Keratinocyte (primary cell): ENCODE data around the gene CDK5RAP3. TPM values are rescaled to one million over a fixed set of nuclear protein-coding genes. Genes with fewer than 3 reads are reported as not detected.

Source experiments
- DNase-seq: peaks from one replicate; pipeline ENCODE4 v3.0.0-alpha.2; 2011; ENCODE audit warnings: low read depth, missing footprints, low spot score
- FAIRE-seq: peaks from 2 replicates; lab custom pipeline; 2011; peaks lifted over from hg19 to GRCh38; lab: Jason Lieb, UNC
- H2AFZ ChIP-seq: 2 replicates; pipeline ENCODE4 v1.6.0; 2012; ENCODE audit warnings: low read length, control low read depth, inconsistent platforms; ENCODE audit not compliant: control insufficient read depth
- H3K27ac ChIP-seq: 2 replicates; pipeline ENCODE4 v1.5.1; 2011; ENCODE audit warnings: low read length; ENCODE audit not compliant: control insufficient read depth, insufficient read depth
- H3K27me3 ChIP-seq: 3 replicates; pipeline ENCODE4 v1.6.0; 2011; ENCODE audit warnings: low read length; ENCODE audit not compliant: control insufficient read depth, insufficient read depth; ENCODE audit errors: extremely low read depth
- H3K36me3 ChIP-seq, 2 experiments: 2 replicates in 1 of 2; 3 replicates in 1 of 2; pipeline ENCODE4 v1.5.1; 2011; ENCODE audit warnings: low read length in 2 of 2, mild to moderate bottlenecking in 1 of 2; ENCODE audit not compliant: control insufficient read depth in 2 of 2, insufficient read depth in 2 of 2; ENCODE audit errors: extremely low read depth in 1 of 2
- H3K4me1 ChIP-seq: 3 replicates; pipeline ENCODE4 v1.5.1; 2011; ENCODE audit warnings: low read length; ENCODE audit not compliant: control insufficient read depth, insufficient read depth; ENCODE audit errors: extremely low read depth
- H3K4me2 ChIP-seq: 3 replicates; pipeline ENCODE4 v1.6.0; 2011; ENCODE audit warnings: low read depth, low read length; ENCODE audit not compliant: control insufficient read depth, insufficient read depth; ENCODE audit errors: extremely low read depth
- H3K4me3 ChIP-seq, 3 experiments: fragments of 200-600 bp in 1 of 3; sonication (generic) in 1 of 3; 2 replicates in 2 of 3; 3 replicates in 1 of 3; pipeline ENCODE4 v1.5.1; 2011 to 2016; ENCODE audit warnings: low read length in 3 of 3, mild to moderate bottlenecking in 3 of 3, control low read depth in 2 of 3, inconsistent platforms in 1 of 3, low read depth in 1 of 3, mixed read lengths in 1 of 3, mixed run types in 1 of 3, moderate library complexity in 1 of 3; ENCODE audit not compliant: control insufficient read depth in 2 of 3, insufficient read depth in 2 of 3; ENCODE audit errors: extremely low read depth in 1 of 3
- H3K79me2 ChIP-seq: 2 replicates; pipeline ENCODE4 v1.6.0; 2012; ENCODE audit warnings: low read length; ENCODE audit not compliant: control insufficient read depth, insufficient read depth
- H3K9ac ChIP-seq: 3 replicates; pipeline ENCODE4 v1.6.0; 2011; ENCODE audit warnings: low read length; ENCODE audit not compliant: control insufficient read depth, insufficient read depth; ENCODE audit errors: extremely low read depth
- H3K9me1 ChIP-seq: 3 replicates; pipeline ENCODE4 v1.6.0; 2011; ENCODE audit warnings: low read length; ENCODE audit not compliant: control insufficient read depth, insufficient read depth; ENCODE audit errors: extremely low read depth
- H3K9me3 ChIP-seq: 2 replicates; pipeline ENCODE4 v1.5.1; 2012; ENCODE audit warnings: low read depth, low read length; ENCODE audit not compliant: control insufficient read depth
- H4K20me1 ChIP-seq: 3 replicates; pipeline ENCODE4 v1.6.0; 2011; ENCODE audit warnings: low read length; ENCODE audit not compliant: control insufficient read depth, insufficient read depth; ENCODE audit errors: extremely low read depth
- EZH2 ChIP-seq: IDR thresholded peaks from one replicate; pipeline ENCODE4 v1.6.1; 2012; ENCODE audit warnings: inconsistent platforms, mild to moderate bottlenecking, low read length, moderate library complexity
- dilution Hi-C: fragments of 300-500 bp; cut with MboI; formaldehyde crosslinking; loops from one replicate; pipeline ENCODE4 v1.7.0; 2020; ENCODE audit warnings: low sequenced_read_pairs; ENCODE audit not compliant: extremely low pct_ligation_motif_present
- polyA plus RNA-seq, 5 experiments: library from polyadenylated mRNA; depleted of rRNA in 3 of 5; stranded (reverse) in 3 of 5; stranded (forward) in 1 of 5; unstranded in 1 of 5; fragments of >200 nt; gene quantifications; 1 replicate in 1 of 5; 2 replicates in 3 of 5; 3 replicates in 1 of 5; pipeline versions ENCODE4 v1.2.1 to v1.2.3, GENCODE V29; 2011 to 2012; ENCODE audit warnings: missing spikeins in 2 of 5, low read depth in 1 of 5, low replicate concordance in 1 of 5
- TF ChIP-seq, protein P1 (sequence below), 3 experiments: IDR thresholded peaks in 1 of 3; conservative IDR thresholded peaks in 1 of 3; optimal IDR thresholded peaks in 1 of 3; 2 replicates in 2 of 3; 3 replicates in 1 of 3; pipeline versions ENCODE3 to v1.5.1; 2011; ENCODE audit warnings: low read length in 3 of 3, mild to moderate bottlenecking in 3 of 3, moderate library complexity in 2 of 3, control low read depth in 1 of 3, inconsistent platforms in 1 of 3; ENCODE audit not compliant: insufficient read depth in 2 of 3; ENCODE audit errors: extremely low read depth in 1 of 3

Gene CDK5RAP3
- polyA plus RNA-seq, 1 donor (not counting 4 experiments of a cell fraction or from before 2014, with no cell fraction given): 63.9 TPM

DNA sequence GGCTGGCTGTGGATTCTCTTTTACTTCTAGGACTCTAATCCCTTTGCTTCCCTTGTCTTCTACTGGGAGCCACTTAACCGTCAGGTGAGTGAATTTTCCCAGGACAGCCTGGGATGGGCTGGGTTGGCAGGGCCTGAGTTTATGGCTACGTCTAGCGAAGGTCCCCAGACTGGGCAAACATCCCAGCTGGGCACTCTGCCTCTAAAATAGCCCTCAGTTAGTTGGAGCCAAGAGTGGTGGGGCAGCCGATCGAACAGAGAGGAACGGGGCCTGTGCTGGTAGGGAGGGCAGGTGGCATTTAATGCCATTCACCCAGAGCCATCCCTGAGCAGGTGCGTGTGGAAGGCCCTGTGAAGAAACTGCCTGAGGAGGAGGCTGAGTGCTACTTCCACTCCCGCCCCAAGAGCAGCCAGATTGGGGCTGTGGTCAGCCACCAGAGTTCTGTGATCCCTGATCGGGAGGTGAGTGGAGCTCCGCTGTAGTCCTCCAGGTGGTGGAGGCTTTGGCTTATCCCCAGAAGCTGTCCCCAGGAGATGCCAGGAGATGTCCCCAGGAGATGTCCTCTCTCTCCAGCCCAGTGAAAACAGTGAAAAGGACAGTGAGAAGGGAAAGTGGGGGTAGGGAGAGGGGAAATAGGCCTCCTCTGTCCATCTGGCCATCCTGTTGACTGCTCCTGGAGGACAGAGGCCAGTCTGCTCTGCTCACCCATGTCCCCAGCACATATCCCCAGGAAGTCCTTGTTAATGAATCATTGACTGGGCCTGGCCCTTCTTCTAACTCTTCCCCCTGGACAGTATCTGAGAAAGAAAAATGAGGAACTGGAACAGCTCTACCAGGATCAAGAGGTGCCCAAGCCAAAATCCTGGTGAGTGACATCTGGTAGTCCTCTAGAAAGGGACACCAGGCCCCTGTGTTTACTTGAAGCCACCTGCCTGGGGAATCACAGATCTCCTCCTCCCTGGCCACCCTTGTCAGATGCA lies 25.1 kb upstream of the CDK5RAP3 start:
- Histone ChIP-seq H3K36me3 (peaks cover 26 to 57% of the 10 kb centered on the region in 2 experiments), H3K9me1 (no peaks in the 10 kb centered on the region), H3K27ac (no peak overlapping the region), H4K20me1 (no peaks in the 10 kb centered on the region), H3K9me3 (no peaks in the 10 kb centered on the region), H3K4me3 (no peak overlapping the region), H3K4me1 (peaks cover 33% of the 10 kb centered on the region), H3K27me3 (no peaks in the 10 kb centered on the region), H3K79me2 (peaks cover 19% of the 10 kb centered on the region), H2AFZ (no peak overlapping the region), H3K4me2 (no peak overlapping the region), H3K9ac (no peak overlapping the region)
- no peak for DNase-seq
- dilution Hi-C loops: no loop called here
- TF ChIP-seq EZH2: no peak
- TF ChIP-seq, protein P1, sequence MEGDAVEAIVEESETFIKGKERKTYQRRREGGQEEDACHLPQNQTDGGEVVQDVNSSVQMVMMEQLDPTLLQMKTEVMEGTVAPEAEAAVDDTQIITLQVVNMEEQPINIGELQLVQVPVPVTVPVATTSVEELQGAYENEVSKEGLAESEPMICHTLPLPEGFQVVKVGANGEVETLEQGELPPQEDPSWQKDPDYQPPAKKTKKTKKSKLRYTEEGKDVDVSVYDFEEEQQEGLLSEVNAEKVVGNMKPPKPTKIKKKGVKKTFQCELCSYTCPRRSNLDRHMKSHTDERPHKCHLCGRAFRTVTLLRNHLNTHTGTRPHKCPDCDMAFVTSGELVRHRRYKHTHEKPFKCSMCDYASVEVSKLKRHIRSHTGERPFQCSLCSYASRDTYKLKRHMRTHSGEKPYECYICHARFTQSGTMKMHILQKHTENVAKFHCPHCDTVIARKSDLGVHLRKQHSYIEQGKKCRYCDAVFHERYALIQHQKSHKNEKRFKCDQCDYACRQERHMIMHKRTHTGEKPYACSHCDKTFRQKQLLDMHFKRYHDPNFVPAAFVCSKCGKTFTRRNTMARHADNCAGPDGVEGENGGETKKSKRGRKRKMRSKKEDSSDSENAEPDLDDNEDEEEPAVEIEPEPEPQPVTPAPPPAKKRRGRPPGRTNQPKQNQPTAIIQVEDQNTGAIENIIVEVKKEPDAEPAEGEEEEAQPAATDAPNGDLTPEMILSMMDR (optimal IDR thresholded peaks at IDR 0.05 in 1 of 3, IDR thresholded peaks at IDR 0.05 in 1 of 3, conservative IDR thresholded peaks at IDR 0.05 in 1 of 3; ENCODE audit: extremely low read depth in 1 of 3, insufficient read depth in 2 of 3, low read length in 3 of 3): no peak
- no peak for FAIRE-seq

GRCh38 chr17:47946516-47946915 lies 24.4 kb upstream of the CDK5RAP3 start:
- no peak overlapping the region for H3K27ac ChIP-seq

More at GRCh38 chr17:47946516-47946915, 24.4 kb upstream of the CDK5RAP3 start:
- Histone ChIP-seq H4K20me1 (no peaks in the 10 kb centered on the region), H3K4me3 (no peak overlapping the region), H3K4me1 (peaks cover 30% of the 10 kb centered on the region), H3K27me3 (no peaks in the 10 kb centered on the region), H3K79me2 (peaks cover 19% of the 10 kb centered on the region), H3K9me3 (no peaks in the 10 kb centered on the region), H3K36me3 (peaks cover 26 to 57% of the 10 kb centered on the region in 2 experiments), H2AFZ (no peak overlapping the region), H3K9me1 (no peaks in the 10 kb centered on the region), H3K9ac (no peak overlapping the region), H3K4me2 (no peak overlapping the region)
- DNase-seq (no peak), FAIRE-seq (no peak)
- dilution Hi-C loops: no loop called here
- TF ChIP-seq, protein P1 (optimal IDR thresholded peaks at IDR 0.05 in 1 of 3, IDR thresholded peaks at IDR 0.05 in 1 of 3, conservative IDR thresholded peaks at IDR 0.05 in 1 of 3; ENCODE audit: extremely low read depth in 1 of 3, insufficient read depth in 2 of 3, low read length in 3 of 3): no peak
- TF ChIP-seq EZH2: no peak
